ENCODE measurements around the gene CNTNAP3. TPM values are rescaled to one million over a fixed set of nuclear protein-coding genes. Genes with fewer than 3 reads are reported as not detected.

CNTNAP3 gene
- total RNA-seq, 1 donor from 2014 or later: 2.7 TPM

Other genes with a start within 250 kb of the CNTNAP3 start
- gene SPATA31A1, start 67.5 kb upstream of the CNTNAP3 start, total RNA-seq: not detected in 2 replicates

Measured in astrocyte (in vitro differentiated cells and primary cell).